GM18861 (cell line): ENCODE results near the gene FOXRED2.
"Not testable (repeated sequence)": the region's sequence is repeated elsewhere in the genome, so short reads cannot be mapped to it uniquely, and the experiment has no call there.

ENCODE experiments used
- ATAC-seq: cut with Tn5 transposase; IDR thresholded peaks from one replicate; pipeline ENCODE4 v1.9.1; 2021; ENCODE audit not compliant: unreplicated experiment

The FOXRED2 gene

GRCh38 chr22:36452250-36452977 is 54.4 kb downstream of the FOXRED2 start:
- ATAC-seq: no peak

- not testable (repeated sequence) for ATAC-seq
Observed at GRCh38 chr22:36450923-36451322, 55.9 kb downstream of the FOXRED2 start.

GRCh38 chr22:36449596-36450175 is 57.2 kb downstream of the FOXRED2 start:
- no peak for ATAC-seq

- ATAC-seq: no peak
Observed at GRCh38 chr22:36447632-36448031, 59.2 kb downstream of the FOXRED2 start.

- ATAC-seq: no peak
Observed at GRCh38 chr22:36445158-36445668, 61.6 kb downstream of the FOXRED2 start.

- no peak for ATAC-seq
Observed at GRCh38 chr22:36443198-36443770, 63.6 kb downstream of the FOXRED2 start.

GRCh38 chr22:36442506-36443197 is 64.2 kb downstream of the FOXRED2 start:
- ATAC-seq: no peak

- ATAC-seq: no peak
Observed at GRCh38 chr22:36440429-36441002, 66.3 kb downstream of the FOXRED2 start.

GRCh38 chr22:36439481-36440271 is 67.2 kb downstream of the FOXRED2 start:
- no peak for ATAC-seq
